Heart left ventricle (tissue), 16 donors: Measurements from ENCODE around the gene ABCA5. TPM values are rescaled to one million over a fixed set of nuclear protein-coding genes. Genes with fewer than 3 reads are reported as not detected.
A peak's percentile ranks its signal among the peaks of the same experiment; 100 is the strongest.

Experiments used
- ATAC-seq, 4 donors: fragments of 200-7000 bp; cut with Tn5 transposase; one replicate each; pipeline ENCODE4 v1.9.1; 2020 to 2022; ENCODE audit warnings: moderate library complexity in 4 of 4, mild to moderate bottlenecking in 3 of 4, moderate number of reproducible peaks in 1 of 4
- DNase-seq, 5 donors: peaks; one replicate each; pipeline ENCODE4 v3.0.0-alpha.2; 2020
- H3K27ac ChIP-seq, 12 donors: fragments of 200-600 bp; sonication (generic) in 4 of 12; one replicate each; pipeline versions ENCODE4 v1.5.0 to v1.8.0; 2016 to 2022; ENCODE audit warnings: mild to moderate bottlenecking in 2 of 12
- H3K27me3 ChIP-seq, 9 donors: fragments of 200-600 bp; sonication (generic) in 2 of 9; one replicate each; pipeline versions ENCODE4 v1.5.1 to v1.8.0; 2016 to 2022; ENCODE audit warnings: mild to moderate bottlenecking in 3 of 9
- H3K36me3 ChIP-seq, 9 donors: fragments of 200-600 bp; sonication (generic) in 2 of 9; one replicate each; pipeline versions ENCODE4 v1.5.0 to v1.8.0; 2018 to 2022; ENCODE audit warnings: mild to moderate bottlenecking in 2 of 9
- H3K4me1 ChIP-seq, 12 donors: fragments of 200-600 bp; sonication (generic) in 4 of 12; one replicate each; pipeline versions ENCODE4 v1.5.0 to v1.8.0; 2016 to 2022; ENCODE audit warnings: mild to moderate bottlenecking in 3 of 12
- H3K4me3 ChIP-seq, 12 donors: fragments of 200-600 bp; sonication (generic) in 4 of 12; one replicate each; pipeline versions ENCODE4 v1.5.0 to v1.8.0; 2017 to 2022; ENCODE audit warnings: mild to moderate bottlenecking in 9 of 12, moderate library complexity in 4 of 12
- H3K9me3 ChIP-seq, 12 donors: fragments of 200-600 bp; sonication (generic) in 4 of 12; one replicate each; pipeline versions ENCODE4 v1.5.0 to v1.8.0; 2016 to 2022; ENCODE audit warnings: mild to moderate bottlenecking in 1 of 12
- POLR2A ChIP-seq, 2 donors: fragments of 450-650 bp; IDR thresholded peaks; one replicate each; pipeline ENCODE4 v1.6.1; 2017; ENCODE audit warnings: antibody characterized with exemption in 2 of 2, mild to moderate bottlenecking in 2 of 2, moderate library complexity in 2 of 2
- WGBS, 4 donors: extraction: QIAGEN DNeasy Blood & Tissue Kit in 2 of 4; methylation state at CpG; one replicate each; pipeline versions ENCODE4 v1.1.5 to v1.1.7; 2013 to 2018; 5-methylcytosine and 5-hydroxymethylcytosine counted together
- intact Hi-C, 10 donors: fragments of 100-400 bp; cut with DNase I; formaldehyde crosslinking; loops; one replicate each; pipeline versions ENCODE4 v1.11.1 to v1.14.2; 2022
- polyA plus RNA-seq, 2 donors: library from polyadenylated mRNA; stranded (reverse); fragments of 200-250 nt; gene quantifications; one replicate each; pipeline ENCODE4 v1.2.3, GENCODE V29; 2013
- total RNA-seq, 9 donors: library from RNA; depleted of rRNA in 2 of 9; stranded (reverse); fragments of >200 nt in 2 of 9; fragmentation: NEBNext Ultra II Directional in 3 of 9; extraction: Animal tissue kit (Norgen Biotek cat#: 25700) in 3 of 9; gene quantifications; one replicate each; pipeline versions ENCODE4 v1.1.0 to v1.2.4, GENCODE V29; 2016 to 2023
- TF ChIP-seq, protein P1 (sequence below), 12 donors: fragments of 200-600 bp; sonication (generic) in 4 of 12; IDR thresholded peaks; one replicate each; pipeline versions ENCODE4 v1.5.0 to v1.8.0; 2018 to 2022; ENCODE audit warnings: antibody characterized with exemption in 12 of 12, mild to moderate bottlenecking in 5 of 12
- donor health status: ischemic (EF 13 %, LVEDD 7.1; RV severe dilation, severe dysfunction).
- donor health status: healthy with polysubstance abuse.
- donor health status: DM: no; HTN: yes; CAD: no.
- donor health status: DM: no; HTN: no; CAD: no.
- donor health status: ischemic (EF 25% LVEDD 6.9; RV normal size, moderate dysfunction).
- donor health status: ischemic (EF 25% LVEDD 5.7; RV mildly dilated, moderate dysfunction).
- donor health status: healthy.
- donor health status: DM: yes; HTN: yes; CAD: no.
- donor health status: ischemic (EF 35%, LVEDD 5.7; RV mildly dilated, moderate dysfunction).
- donor health status: nonischemic (EF 11% LVEDD 7.7; RV severe dilation, severe dysfunction).
- donor health status: DM: yes; HTN: yes; CAD: no.
- donor health status: PGD.
- donor health status: ischemic (EF 29% LVEDD 5.4; RV normal size, mild dysfunction).
- donor health status: nonischemic (EF 23%, LVEDD 6.1; RV moderate dilation, normal function).

The ABCA5 gene
- total and polyA plus RNA-seq, 11 donors, result 7.0 to 24.9 (median 17.9) TPM

DNA sequence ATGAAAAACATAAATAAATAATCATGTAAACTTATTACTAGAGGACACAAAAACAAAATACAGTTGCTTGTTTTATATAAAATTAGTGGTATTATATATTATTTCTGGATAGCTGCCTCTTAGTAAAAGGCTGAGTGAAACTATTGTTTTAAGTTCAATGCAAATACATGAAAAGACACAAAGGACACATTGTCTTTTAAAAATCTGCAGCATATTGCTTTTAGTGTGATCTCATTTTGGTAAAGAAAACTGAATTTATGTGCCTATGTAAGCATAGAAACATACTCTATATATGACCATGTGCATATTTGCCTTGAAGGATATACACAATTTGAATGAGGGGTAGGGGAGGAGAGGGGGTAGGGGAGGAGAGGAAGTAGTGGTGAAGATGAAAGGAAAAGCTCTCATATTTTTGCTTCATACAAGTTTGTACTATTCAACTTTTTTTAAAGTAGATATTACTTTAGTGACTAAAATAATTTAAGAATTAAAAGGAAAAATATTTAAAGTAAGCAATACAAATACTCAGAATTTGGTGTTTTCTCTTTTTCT, 104.2 kb downstream of the ABCA5 start:
- Histone ChIP-seq H3K4me3 (peak overlapping the region in 1 of 12 donors; percentile 48), H3K27ac (no peak overlapping the region), H3K27me3 (no peaks in the 10 kb centered on the region), H3K9me3 (no peaks in the 10 kb centered on the region), H3K36me3 (peaks cover 0 to 46% (median 0%) of the 10 kb centered on the region in 9 donors), H3K4me1 (peaks cover 0 to 3% (median 0%) of the 10 kb centered on the region in 12 donors)
- TF ChIP-seq, protein P1, sequence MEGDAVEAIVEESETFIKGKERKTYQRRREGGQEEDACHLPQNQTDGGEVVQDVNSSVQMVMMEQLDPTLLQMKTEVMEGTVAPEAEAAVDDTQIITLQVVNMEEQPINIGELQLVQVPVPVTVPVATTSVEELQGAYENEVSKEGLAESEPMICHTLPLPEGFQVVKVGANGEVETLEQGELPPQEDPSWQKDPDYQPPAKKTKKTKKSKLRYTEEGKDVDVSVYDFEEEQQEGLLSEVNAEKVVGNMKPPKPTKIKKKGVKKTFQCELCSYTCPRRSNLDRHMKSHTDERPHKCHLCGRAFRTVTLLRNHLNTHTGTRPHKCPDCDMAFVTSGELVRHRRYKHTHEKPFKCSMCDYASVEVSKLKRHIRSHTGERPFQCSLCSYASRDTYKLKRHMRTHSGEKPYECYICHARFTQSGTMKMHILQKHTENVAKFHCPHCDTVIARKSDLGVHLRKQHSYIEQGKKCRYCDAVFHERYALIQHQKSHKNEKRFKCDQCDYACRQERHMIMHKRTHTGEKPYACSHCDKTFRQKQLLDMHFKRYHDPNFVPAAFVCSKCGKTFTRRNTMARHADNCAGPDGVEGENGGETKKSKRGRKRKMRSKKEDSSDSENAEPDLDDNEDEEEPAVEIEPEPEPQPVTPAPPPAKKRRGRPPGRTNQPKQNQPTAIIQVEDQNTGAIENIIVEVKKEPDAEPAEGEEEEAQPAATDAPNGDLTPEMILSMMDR (IDR thresholded peaks at IDR 0.05), result no peak
- TF ChIP-seq POLR2A (IDR thresholded peaks at IDR 0.05), result no peak
- DNase-seq, result no peak
- no peak for ATAC-seq
- intact Hi-C loops, result no loop called here

DNA sequence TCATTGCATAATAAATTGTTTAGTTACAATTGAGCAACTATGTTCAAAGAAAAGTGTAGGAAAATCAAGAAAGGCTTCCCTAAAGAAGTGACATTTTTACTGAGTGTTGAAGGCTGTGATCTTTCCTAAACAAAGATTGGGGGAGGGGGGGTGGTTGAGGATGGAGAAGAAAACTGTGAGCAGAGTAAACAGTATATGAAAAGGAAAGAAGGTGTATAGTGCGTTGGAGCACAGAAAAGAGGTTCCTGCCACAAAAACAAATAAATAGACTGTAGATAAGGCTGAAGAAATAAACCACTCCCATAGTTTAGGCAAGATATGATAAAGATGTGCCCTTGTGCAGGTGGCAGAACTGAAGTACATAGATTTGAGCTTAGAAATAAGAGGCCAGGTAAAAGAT, 106.8 kb downstream of the ABCA5 start:
- TF ChIP-seq, protein P1 (IDR thresholded peaks at IDR 0.05), result no peak
- no peak for TF ChIP-seq POLR2A (IDR thresholded peaks at IDR 0.05)
- ATAC-seq (no peak), DNase-seq (no peak)
- Histone ChIP-seq H3K27ac (no peak overlapping the region), H3K9me3 (no peaks in the 10 kb centered on the region), H3K4me3 (no peak overlapping the region), H3K36me3 (peaks cover 0 to 60% (median 0%) of the 10 kb centered on the region in 9 donors), H3K27me3 (no peaks in the 10 kb centered on the region), H3K4me1 (peaks cover 0 to 3% (median 0%) of the 10 kb centered on the region in 12 donors)
- intact Hi-C loops, result no loop called here
- 68 to 74% (median 72%) methylated on average over 1 of the region's 1 CpG for WGBS, 4 donors

DNA sequence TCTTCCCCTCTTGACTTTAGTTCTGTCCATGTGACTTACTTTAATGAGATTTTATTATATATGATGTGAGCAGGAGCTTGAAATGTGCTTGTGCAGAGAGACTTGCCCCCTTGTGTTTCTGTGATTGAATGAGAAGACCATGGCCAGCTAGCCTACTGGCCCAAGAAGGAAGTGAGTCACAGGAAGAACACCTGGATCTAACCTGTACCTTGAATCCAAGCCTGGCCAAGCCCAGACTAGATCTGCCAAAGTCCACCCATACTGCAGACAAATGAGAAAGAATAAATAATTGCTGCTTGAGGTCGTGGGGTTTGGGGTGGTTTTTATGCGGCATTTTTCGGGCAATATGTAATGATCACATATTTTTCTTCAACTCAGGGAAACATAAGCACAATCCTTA, 107.9 kb downstream of the ABCA5 start:
- ATAC-seq (no peak), DNase-seq (no peak)
- 83 to 92% (median 87%) methylated on average over 3 of the region's 3 CpGs for WGBS, 4 donors
- TF ChIP-seq, protein P1 (IDR thresholded peaks at IDR 0.05), result no peak
- no peak for TF ChIP-seq POLR2A (IDR thresholded peaks at IDR 0.05)
- Histone ChIP-seq H3K9me3 (no peaks in the 10 kb centered on the region), H3K27ac (no peak overlapping the region), H3K27me3 (no peaks in the 10 kb centered on the region), H3K4me3 (no peak overlapping the region), H3K4me1 (peaks cover 0 to 3% (median 0%) of the 10 kb centered on the region in 12 donors), H3K36me3 (peaks cover 0 to 69% (median 0%) of the 10 kb centered on the region in 9 donors)
- intact Hi-C loops, result no loop called here

DNA sequence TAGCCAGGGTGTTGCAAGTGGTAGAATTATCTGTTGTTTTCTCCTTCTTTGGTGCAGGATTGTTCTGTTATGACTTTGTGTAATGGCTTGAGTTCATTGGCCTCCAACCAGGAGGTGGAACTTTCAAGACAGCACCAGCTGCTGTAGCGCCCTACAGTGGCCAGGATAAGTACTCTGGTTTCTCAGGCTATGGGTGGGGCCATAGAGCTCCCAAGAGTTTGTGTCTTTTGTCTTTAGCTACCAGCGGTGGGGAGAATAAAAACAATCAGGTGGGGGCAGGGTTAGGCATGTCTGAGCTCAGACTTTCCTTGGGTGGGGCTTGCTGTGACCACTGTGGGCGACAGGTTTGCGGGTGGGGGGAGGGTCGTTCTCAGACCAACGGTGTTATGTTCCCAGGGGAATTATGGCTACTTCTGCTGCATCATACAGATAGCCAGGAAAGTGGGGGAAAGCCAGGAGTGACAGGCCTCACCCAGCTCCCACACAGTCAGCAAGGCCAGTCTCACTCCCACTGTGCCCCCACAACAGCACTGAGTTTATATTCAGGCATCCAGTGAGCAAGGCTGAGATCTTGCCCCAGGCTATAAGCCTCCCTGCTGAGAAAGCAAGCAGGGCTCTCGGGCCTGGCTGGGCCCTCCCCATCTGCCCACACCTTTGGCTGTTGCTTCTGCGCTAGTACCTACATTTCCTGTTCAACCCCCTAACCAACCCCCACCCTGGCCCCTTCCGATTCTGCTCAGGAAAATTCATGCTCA, 113.7 kb downstream of the ABCA5 start:
- H3K36me3 ChIP-seq, result peaks cover 0 to 35% (median 0%) of the 10 kb centered on the region in 9 donors
- no peak overlapping the region for H3K4me3 ChIP-seq
- TF ChIP-seq POLR2A (IDR thresholded peaks at IDR 0.05), result no peak
- TF ChIP-seq, protein P1 (IDR thresholded peaks at IDR 0.05), result no peak
- no peaks in the 10 kb centered on the region for H3K4me1 ChIP-seq
- ATAC-seq, result no peak
- no peak for DNase-seq
- peaks cover 0 to 8% (median 0%) of the 10 kb centered on the region in 12 donors for H3K9me3 ChIP-seq
- intact Hi-C loops, result no loop called here
- H3K27ac ChIP-seq, result no peak overlapping the region
- H3K27me3 ChIP-seq, result no peaks in the 10 kb centered on the region
- WGBS, 4 donors, result 86 to 93% (median 91%) methylated on average over 8 to 9 of the region's 9 CpGs
